Prostate gland (tissue), 2 donors: Measurements from ENCODE around the gene ATG2A.

ENCODE experiments used
- CTCF ChIP-seq, 4 experiments: fragments of 200-600 bp in 2 of 4; fragments of 450-650 bp in 2 of 4; sonication (generic) in 2 of 4; IDR thresholded peaks; 1 replicate in 3 of 4; 2 replicates in 1 of 4; pipeline ENCODE4 v1.5.1; 2016 to 2019; ENCODE audit warnings: antibody characterized with exemption in 4 of 4, mild to moderate bottlenecking in 2 of 4, moderate library complexity in 2 of 4
- POLR2A ChIP-seq: fragments of 450-650 bp; IDR thresholded peaks from one replicate; pipeline ENCODE4 v1.6.1; 2016; ENCODE audit warnings: antibody characterized with exemption, mild to moderate bottlenecking
- POLR2AphosphoS5 ChIP-seq: sonication (generic); formaldehyde crosslinking; IDR thresholded peaks from one replicate; pipeline ENCODE4 v1.6.1; 2017; ENCODE audit warnings: antibody characterized with exemption

- TF ChIP-seq CTCF (IDR thresholded peaks at IDR 0.05) (no peak), POLR2A (no peak), POLR2AphosphoS5 (peak; percentile 13)
Measured at GRCh38 chr11:64935359-64936081, 18.5 kb upstream of the ATG2A start, which contains the start of gene GPHA2.
